Pulmonary artery endothelial cell (primary cell): ENCODE measurements around the gene SMIM24. TPM values are rescaled to one million over a fixed set of nuclear protein-coding genes. Genes with fewer than 3 reads are reported as not detected.
"Not testable (repeated sequence)": the region's sequence is repeated elsewhere in the genome, so short reads cannot be mapped to it uniquely, and the experiment has no call there.

Experiments
- DNase-seq: peaks from one replicate; pipeline ENCODE4 v3.0.0-alpha.2; 2011; ENCODE audit warnings: low read depth, low spot score
- total RNA-seq: library from RNA; depleted of rRNA; stranded (reverse); fragments of >200 nt; gene quantifications from 2 replicates; pipeline ENCODE4 v1.2.3, GENCODE V29; 2014

SMIM24 gene
- total RNA-seq, 1 donor from 2014 or later = not detected

- DNase-seq = no peak
These were observed 46.4 kb downstream of the SMIM24 start for GRCh38 chr19:3433805-3434540.

GRCh38 chr19:3433313-3433712, 47.0 kb downstream of the SMIM24 start:
- no peak for DNase-seq

GRCh38 chr19:3431760-3432397, 48.4 kb downstream of the SMIM24 start:
- no peak for DNase-seq

GRCh38 chr19:3430366-3430680, 50.0 kb downstream of the SMIM24 start:
- DNase-seq = not testable (repeated sequence)

GRCh38 chr19:3426433-3426832, 53.9 kb downstream of the SMIM24 start:
- no peak for DNase-seq

Other genes starting within 250 kb of the SMIM24 start
- gene NFIC, start 113.9 kb downstream of the SMIM24 start, total RNA-seq = 31.9 and 35.5 TPM in 2 replicates
- not detected in 2 replicates for gene SMIM44, start 2.9 kb upstream of the SMIM24 start, total RNA-seq
- 15.6 and 22.4 TPM in 2 replicates for gene DOHH, start 20.1 kb upstream of the SMIM24 start, total RNA-seq
- 46.1 and 46.6 TPM in 2 replicates for gene FZR1, start 25.8 kb upstream of the SMIM24 start, total RNA-seq
- not detected in 2 replicates for gene TEKTIP1, start 58.6 kb upstream of the SMIM24 start, total RNA-seq
- gene MFSD12, start 77.1 kb upstream of the SMIM24 start, total RNA-seq = 65.7 and 72.8 TPM in 2 replicates
- 91.2 and 99.7 TPM in 2 replicates for gene HMG20B, start 92.4 kb upstream of the SMIM24 start, total RNA-seq
- 0.18 and 0.53 TPM in 2 replicates for gene GIPC3, start 105.0 kb upstream of the SMIM24 start, total RNA-seq
- gene TBXA2R, start 126.3 kb upstream of the SMIM24 start, total RNA-seq = 0.66 and 0.67 TPM in 2 replicates
- 33.8 and 41.9 TPM in 2 replicates for gene CACTIN, start 146.3 kb upstream of the SMIM24 start, total RNA-seq
- gene PIP5K1C, start 219.9 kb upstream of the SMIM24 start, total RNA-seq = 15.4 and 22.5 TPM in 2 replicates
- not detected in 2 replicates for gene TJP3, start 227.9 kb upstream of the SMIM24 start, total RNA-seq